ENCODE data around the gene C22orf23. TPM values are rescaled to one million over a fixed set of nuclear protein-coding genes. Genes with fewer than 3 reads are reported as not detected.

C22orf23 gene
- total and polyA plus RNA-seq, 8 donors: 0.09 to 0.68 (median 0.27) TPM; not detected in 2

DNA sequence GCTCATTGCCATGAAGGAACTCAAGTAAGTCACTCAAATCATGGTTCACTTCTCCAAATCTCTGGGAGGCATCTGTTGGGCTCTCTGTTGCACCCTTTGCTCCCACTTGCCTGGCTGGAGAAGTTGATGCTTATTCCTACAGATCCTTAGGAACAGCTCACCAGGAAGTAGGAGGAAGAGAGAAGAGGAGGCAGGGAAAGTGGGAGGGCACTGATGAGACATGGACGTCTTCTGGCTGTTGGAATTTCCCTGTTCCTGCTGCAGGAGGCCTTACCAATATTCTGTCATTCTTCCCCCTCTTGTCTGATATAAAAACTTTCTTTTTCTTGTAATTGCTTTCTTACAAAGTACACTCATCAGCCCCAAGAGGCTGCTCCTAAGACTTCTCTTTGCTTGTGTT lies 13.7 kb upstream of the C22orf23 start:
- no peak for DNase-seq
- Histone ChIP-seq H3K4me1 (no peaks in the 10 kb centered on the region), H3K27me3 (no peaks in the 10 kb centered on the region), H3K36me3 (peaks cover 4 to 13% (median 7%) of the 10 kb centered on the region in 3 donors), H3K27ac (no peak overlapping the region), H3K4me3 (no peak overlapping the region), H3K9me3 (no peaks in the 10 kb centered on the region)
- no peak for FAIRE-seq
- intact Hi-C loops (cut with DNase I): loop anchor here in 2 of 3 donors (10.0 kb wide), 1 partner anchor 152 kb away; no protein-coding TSS in a partner anchor
- WGBS, 2 donors: 48 to 100% methylated on average over 1 of the region's 1 CpG
- ATAC-seq: no peak
- TF ChIP-seq, protein P1, sequence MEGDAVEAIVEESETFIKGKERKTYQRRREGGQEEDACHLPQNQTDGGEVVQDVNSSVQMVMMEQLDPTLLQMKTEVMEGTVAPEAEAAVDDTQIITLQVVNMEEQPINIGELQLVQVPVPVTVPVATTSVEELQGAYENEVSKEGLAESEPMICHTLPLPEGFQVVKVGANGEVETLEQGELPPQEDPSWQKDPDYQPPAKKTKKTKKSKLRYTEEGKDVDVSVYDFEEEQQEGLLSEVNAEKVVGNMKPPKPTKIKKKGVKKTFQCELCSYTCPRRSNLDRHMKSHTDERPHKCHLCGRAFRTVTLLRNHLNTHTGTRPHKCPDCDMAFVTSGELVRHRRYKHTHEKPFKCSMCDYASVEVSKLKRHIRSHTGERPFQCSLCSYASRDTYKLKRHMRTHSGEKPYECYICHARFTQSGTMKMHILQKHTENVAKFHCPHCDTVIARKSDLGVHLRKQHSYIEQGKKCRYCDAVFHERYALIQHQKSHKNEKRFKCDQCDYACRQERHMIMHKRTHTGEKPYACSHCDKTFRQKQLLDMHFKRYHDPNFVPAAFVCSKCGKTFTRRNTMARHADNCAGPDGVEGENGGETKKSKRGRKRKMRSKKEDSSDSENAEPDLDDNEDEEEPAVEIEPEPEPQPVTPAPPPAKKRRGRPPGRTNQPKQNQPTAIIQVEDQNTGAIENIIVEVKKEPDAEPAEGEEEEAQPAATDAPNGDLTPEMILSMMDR (IDR thresholded peaks at IDR 0.05): no peak

DNA sequence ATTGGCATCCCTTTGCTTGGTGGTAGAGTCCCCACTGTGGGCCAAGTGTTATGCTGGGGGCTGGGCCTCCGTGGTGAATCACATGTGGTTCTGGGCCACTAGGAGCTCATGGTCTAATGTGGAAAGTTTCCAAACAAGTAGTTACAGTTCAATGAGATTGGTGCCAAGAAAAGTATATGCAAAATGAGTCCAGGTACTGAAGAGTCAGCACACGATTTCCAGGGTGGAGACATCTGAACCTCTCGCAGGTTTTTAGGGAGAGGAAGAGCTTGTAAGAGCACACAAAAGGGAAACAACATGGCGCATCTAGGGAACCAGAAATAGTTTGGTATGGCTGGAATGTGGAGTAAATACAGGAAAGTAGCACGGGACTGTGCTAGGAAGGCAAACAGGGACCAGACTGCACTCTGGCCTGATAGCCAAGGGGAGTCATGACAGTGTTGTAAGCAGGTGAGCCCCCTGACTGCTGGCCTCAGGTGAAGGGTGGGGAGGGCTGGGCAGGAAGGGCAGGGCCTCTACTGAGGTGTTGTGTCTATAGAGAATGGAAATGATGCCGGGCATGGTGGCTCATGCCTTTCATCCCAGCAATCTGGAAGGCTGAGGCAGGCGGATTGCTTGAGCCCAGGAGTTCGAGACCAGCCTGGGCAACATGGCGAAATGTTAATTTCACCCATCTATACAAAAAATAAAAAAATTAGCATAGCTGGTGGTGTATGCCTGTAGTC lies 12.7 kb upstream of the C22orf23 start:
- Histone ChIP-seq H3K4me1 (no peaks in the 10 kb centered on the region), H3K4me3 (no peak overlapping the region), H3K27me3 (no peaks in the 10 kb centered on the region), H3K36me3 (peaks cover 4 to 13% (median 7%) of the 10 kb centered on the region in 3 donors), H3K9me3 (no peaks in the 10 kb centered on the region), H3K27ac (no peak overlapping the region)
- DNase-seq (no peak), ATAC-seq (no peak), FAIRE-seq (no peak)
- TF ChIP-seq, protein P1 (IDR thresholded peaks at IDR 0.05): no peak
- WGBS, 2 donors: 70 to 75% methylated on average over 9 of the region's 9 CpGs
- intact Hi-C loops (cut with DNase I): loop anchor here in 2 of 3 donors (10.0 kb wide), 1 partner anchor 151 kb away; no protein-coding TSS in a partner anchor

DNA sequence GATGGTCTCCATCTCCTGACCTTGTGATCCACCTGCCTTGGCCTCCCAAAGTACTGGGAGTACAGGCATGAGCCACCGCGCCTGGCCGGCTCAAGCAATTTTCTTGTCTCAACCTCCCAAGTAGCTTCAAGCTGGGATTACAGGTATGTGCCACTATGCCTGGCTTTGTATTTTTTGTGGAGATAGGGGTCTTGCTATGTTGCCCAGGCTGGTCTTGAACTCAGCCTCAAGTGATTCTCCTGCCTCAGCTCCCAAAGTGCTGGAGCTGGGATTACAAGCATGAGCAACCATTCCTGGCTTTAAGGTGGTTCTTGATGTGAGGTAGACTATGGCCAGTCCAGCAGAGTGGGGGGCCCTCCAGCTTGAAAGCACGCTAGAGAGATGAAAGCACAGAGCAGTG lies 7.7 kb upstream of the C22orf23 start:
- Histone ChIP-seq H3K4me1 (no peaks in the 10 kb centered on the region), H3K4me3 (no peak overlapping the region), H3K9me3 (no peaks in the 10 kb centered on the region), H3K36me3 (peaks cover 0 to 29% (median 4%) of the 10 kb centered on the region in 3 donors), H3K27me3 (no peaks in the 10 kb centered on the region), H3K27ac (no peak overlapping the region)
- DNase-seq (no peak), ATAC-seq (no peak), FAIRE-seq (no peak)
- intact Hi-C loops (cut with DNase I): loop anchor here in 2 of 3 donors (10.0 kb wide), 1 partner anchor 146 kb away; no protein-coding TSS in a partner anchor
- TF ChIP-seq, protein P1 (IDR thresholded peaks at IDR 0.05): no peak
- 96 to 100% methylated on average over 4 of the region's 4 CpGs for WGBS, 2 donors

DNA sequence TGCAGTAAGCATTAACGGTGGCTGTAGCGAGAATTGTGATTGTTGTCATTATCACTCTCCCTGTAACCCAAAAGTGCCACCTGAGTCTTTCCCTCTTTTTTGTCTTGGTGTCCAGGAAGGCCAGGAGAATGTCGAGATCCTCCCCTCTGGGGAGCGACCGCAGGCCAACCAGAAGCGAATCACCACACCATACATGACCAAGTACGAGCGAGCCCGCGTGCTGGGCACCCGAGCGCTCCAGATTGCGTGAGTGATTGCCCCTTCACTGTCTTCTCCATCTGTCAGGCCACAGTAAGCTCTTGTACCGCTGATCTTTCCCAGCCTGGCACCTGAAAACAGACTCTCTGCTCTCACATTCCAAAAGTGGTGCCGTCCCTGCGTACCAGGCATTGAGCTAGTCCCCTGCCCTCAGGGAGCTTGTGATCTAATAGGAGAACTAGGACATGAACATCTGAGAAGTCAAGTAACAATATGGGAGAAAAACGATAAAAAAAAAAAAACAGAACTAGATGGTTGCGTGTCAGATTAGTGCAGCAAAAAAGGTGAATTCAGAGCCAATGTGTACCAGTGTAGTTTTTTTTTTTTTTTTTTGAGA lies 5.9 kb upstream of the C22orf23 start:
- no peaks in the 10 kb centered on the region for H3K9me3 ChIP-seq
- DNase-seq (no peak), FAIRE-seq (no peak), ATAC-seq (no peak)
- no peak overlapping the region for H3K4me3 ChIP-seq
- 94 to 96% methylated on average over 18 of the region's 18 CpGs for WGBS, 2 donors
- H3K4me1 ChIP-seq: peaks cover 0 to 8% (median 0%) of the 10 kb centered on the region in 3 donors
- intact Hi-C loops (cut with DNase I): no loop called here
- H3K27ac ChIP-seq: no peak overlapping the region
- H3K36me3 ChIP-seq: peaks cover 0 to 29% (median 4%) of the 10 kb centered on the region in 3 donors
- TF ChIP-seq, protein P1 (IDR thresholded peaks at IDR 0.05): no peak
- no peaks in the 10 kb centered on the region for H3K27me3 ChIP-seq
